Ishikawa (cell line): ENCODE data around the gene PDZD2.

Experiments used
- CEBPB ChIP-seq: IDR thresholded peaks from 2 replicates; pipeline ENCODE4 v1.6.1; 2012
- CREB1 ChIP-seq: IDR thresholded peaks from 2 replicates; pipeline ENCODE4 v1.6.1; 2012; ENCODE audit warnings: low read depth
- EGR1 ChIP-seq: IDR thresholded peaks from 2 replicates; pipeline ENCODE4 v1.6.1; 2012
- EP300 ChIP-seq: IDR thresholded peaks from 2 replicates; pipeline ENCODE4 v1.6.1; 2012; ENCODE audit warnings: borderline replicate concordance
- FOXM1 ChIP-seq: IDR thresholded peaks from 2 replicates; pipeline ENCODE4 v1.6.1; 2012; ENCODE audit warnings: low read depth, borderline replicate concordance
- NFIC ChIP-seq: IDR thresholded peaks from 2 replicates; pipeline ENCODE4 v1.6.1; 2012
- RAD21 ChIP-seq: IDR thresholded peaks from 2 replicates; pipeline ENCODE4 v1.6.1; 2012; ENCODE audit warnings: low read depth
- TAF1 ChIP-seq: IDR thresholded peaks from 2 replicates; pipeline ENCODE4 v1.6.1; 2012; ENCODE audit warnings: low read depth, mild to moderate bottlenecking
- TCF12 ChIP-seq: IDR thresholded peaks from 2 replicates; pipeline ENCODE4 v1.6.1; 2012; ENCODE audit warnings: low read depth
- TEAD4 ChIP-seq: IDR thresholded peaks from 2 replicates; pipeline ENCODE4 v1.6.1; 2012
- YY1 ChIP-seq: IDR thresholded peaks from 2 replicates; pipeline ENCODE4 v1.6.1; 2012; ENCODE audit warnings: low read depth
- ZBTB7A ChIP-seq: IDR thresholded peaks from 2 replicates; pipeline ENCODE4 v1.6.1; 2012; ENCODE audit warnings: low read depth
- TF ChIP-seq, protein P1 (sequence below): IDR thresholded peaks from 2 replicates; pipeline ENCODE4 v1.6.1; 2012; ENCODE audit warnings: low read depth, mild to moderate bottlenecking
- TF ChIP-seq, protein P2 (sequence below): IDR thresholded peaks from 2 replicates; pipeline ENCODE4 v1.6.1; 2012
- TF ChIP-seq, protein P3 (sequence below): IDR thresholded peaks from 2 replicates; pipeline ENCODE4 v1.6.1; 2012

Gene PDZD2

DNA sequence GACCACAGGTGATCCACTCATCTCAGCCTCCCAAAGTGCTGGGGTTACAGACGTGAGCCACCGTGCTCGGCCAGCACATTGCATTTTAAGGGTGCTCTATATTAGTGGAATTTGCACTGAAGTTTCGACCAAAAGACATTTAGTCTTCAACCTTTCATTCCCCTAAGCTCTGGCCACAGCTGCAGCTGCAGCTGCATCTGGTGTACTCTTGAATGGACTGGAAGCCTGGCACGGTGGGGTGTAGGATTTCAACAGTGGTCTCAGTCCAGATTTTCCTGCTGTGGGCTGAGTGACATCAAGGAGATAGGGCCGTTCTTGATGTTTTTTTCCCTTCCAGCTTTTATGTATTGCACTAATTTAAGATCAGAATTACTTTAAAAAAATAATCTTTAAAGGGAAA lies 255.2 kb downstream of the PDZD2 start:
- no peak for TF ChIP-seq ZBTB7A
- TF ChIP-seq, protein P1, sequence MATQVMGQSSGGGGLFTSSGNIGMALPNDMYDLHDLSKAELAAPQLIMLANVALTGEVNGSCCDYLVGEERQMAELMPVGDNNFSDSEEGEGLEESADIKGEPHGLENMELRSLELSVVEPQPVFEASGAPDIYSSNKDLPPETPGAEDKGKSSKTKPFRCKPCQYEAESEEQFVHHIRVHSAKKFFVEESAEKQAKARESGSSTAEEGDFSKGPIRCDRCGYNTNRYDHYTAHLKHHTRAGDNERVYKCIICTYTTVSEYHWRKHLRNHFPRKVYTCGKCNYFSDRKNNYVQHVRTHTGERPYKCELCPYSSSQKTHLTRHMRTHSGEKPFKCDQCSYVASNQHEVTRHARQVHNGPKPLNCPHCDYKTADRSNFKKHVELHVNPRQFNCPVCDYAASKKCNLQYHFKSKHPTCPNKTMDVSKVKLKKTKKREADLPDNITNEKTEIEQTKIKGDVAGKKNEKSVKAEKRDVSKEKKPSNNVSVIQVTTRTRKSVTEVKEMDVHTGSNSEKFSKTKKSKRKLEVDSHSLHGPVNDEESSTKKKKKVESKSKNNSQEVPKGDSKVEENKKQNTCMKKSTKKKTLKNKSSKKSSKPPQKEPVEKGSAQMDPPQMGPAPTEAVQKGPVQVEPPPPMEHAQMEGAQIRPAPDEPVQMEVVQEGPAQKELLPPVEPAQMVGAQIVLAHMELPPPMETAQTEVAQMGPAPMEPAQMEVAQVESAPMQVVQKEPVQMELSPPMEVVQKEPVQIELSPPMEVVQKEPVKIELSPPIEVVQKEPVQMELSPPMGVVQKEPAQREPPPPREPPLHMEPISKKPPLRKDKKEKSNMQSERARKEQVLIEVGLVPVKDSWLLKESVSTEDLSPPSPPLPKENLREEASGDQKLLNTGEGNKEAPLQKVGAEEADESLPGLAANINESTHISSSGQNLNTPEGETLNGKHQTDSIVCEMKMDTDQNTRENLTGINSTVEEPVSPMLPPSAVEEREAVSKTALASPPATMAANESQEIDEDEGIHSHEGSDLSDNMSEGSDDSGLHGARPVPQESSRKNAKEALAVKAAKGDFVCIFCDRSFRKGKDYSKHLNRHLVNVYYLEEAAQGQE: no peak
- TF ChIP-seq, protein P2, sequence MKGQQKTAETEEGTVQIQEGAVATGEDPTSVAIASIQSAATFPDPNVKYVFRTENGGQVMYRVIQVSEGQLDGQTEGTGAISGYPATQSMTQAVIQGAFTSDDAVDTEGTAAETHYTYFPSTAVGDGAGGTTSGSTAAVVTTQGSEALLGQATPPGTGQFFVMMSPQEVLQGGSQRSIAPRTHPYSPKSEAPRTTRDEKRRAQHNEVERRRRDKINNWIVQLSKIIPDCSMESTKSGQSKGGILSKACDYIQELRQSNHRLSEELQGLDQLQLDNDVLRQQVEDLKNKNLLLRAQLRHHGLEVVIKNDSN: no peak
- TF ChIP-seq CREB1: no peak
- TF ChIP-seq, protein P3, sequence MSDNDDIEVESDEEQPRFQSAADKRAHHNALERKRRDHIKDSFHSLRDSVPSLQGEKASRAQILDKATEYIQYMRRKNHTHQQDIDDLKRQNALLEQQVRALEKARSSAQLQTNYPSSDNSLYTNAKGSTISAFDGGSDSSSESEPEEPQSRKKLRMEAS: no peak
- TF ChIP-seq EP300: no peak
- TF ChIP-seq CEBPB: no peak
- no peak for TF ChIP-seq EGR1
- TF ChIP-seq YY1: no peak
- TF ChIP-seq FOXM1: no peak
- TF ChIP-seq RAD21: no peak
- TF ChIP-seq TCF12: no peak
- TF ChIP-seq TAF1: no peak
- TF ChIP-seq TEAD4: no peak

DNA sequence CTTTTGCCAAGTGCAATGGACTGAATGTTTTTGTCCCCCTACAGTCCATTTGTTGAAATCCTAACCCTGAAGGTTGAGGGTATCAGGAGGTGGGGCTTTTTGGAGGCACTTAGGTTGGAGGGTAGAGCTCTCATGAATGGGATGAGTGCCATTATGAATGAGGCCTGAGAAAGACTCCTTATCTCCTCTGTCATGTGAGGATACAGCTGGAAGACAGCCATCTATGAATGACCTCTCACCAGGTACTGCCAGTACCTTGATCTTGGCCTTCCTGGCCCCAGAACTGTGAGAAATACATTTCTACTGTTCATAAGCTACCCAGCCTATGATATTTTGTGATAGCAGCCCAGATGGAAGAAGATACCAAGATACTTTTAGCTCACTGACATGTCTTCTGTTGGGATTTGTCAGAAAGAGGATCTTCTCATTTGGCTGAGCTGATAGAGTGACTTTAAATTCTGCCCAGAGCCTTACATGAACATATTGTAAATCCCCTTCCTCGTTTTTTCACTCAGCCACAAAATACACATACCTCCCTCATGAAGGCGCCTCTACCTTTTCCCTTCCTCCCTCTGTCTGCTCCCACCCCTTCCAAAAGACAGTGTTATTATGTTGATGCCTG lies 256.4 kb downstream of the PDZD2 start:
- TF ChIP-seq, protein P3: no peak
- TF ChIP-seq EP300: no peak
- TF ChIP-seq FOXM1: no peak
- no peak for TF ChIP-seq RAD21
- TF ChIP-seq YY1: no peak
- TF ChIP-seq TCF12: no peak
- TF ChIP-seq, protein P1: no peak
- TF ChIP-seq TEAD4: no peak
- no peak for TF ChIP-seq ZBTB7A
- TF ChIP-seq TAF1: no peak
- TF ChIP-seq NFIC: no peak
- TF ChIP-seq CEBPB: no peak
- TF ChIP-seq EGR1: no peak
- no peak for TF ChIP-seq CREB1
- TF ChIP-seq, protein P2: no peak

DNA sequence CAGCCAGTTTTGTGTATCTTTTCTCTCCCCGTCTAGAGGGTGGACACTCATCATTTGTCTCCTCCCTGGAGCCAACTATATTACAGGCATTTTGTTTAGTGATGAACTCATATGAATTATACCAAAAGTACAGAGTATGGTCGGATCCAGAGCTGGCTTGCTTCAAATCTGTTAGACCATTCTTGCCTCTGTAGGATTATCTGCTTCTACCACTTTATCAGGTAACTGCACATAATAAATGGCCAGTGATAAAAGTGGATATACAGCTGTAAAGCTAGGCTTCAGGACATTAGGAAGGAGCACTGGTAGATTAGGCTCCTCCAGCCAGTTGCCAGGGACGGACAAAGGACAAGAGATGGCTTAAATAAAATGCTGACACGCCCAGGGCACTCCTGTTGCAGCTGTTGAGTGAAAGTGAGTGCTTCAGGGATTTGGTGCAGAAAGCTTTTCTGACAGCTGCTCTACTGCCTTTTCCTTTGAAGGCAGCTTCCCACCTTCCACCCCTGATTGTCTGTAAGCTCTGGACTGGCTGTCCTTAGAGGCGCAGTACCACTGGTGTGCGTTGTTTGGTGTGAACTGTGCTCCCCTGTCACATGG lies 259.2 kb downstream of the PDZD2 start:
- TF ChIP-seq, protein P3: no peak
- TF ChIP-seq YY1 (no peak), EGR1 (no peak), EP300 (no peak), TCF12 (no peak), ZBTB7A (no peak), FOXM1 (no peak), RAD21 (no peak), CREB1 (no peak), TEAD4 (no peak), NFIC (no peak), TAF1 (no peak)
- TF ChIP-seq, protein P1: no peak
- TF ChIP-seq, protein P2: no peak
